GM23338 (cell line): ENCODE results near the gene STK11IP. TPM values are rescaled to one million over a fixed set of nuclear protein-coding genes. Genes with fewer than 3 reads are reported as not detected.

Experiments used
- ATAC-seq: fragments of 200-7000 bp; cut with Tn5 transposase; 3 replicates; pipeline ENCODE4 v1.9.1; 2020
- DNase-seq: peaks from one replicate; pipeline ENCODE4 v3.0.0-alpha.2; 2015; ENCODE audit warnings: low spot score
- H2AFZ ChIP-seq: fragments of 200-600 bp; sonication (generic); 2 replicates; pipeline ENCODE4 v1.8.0; 2016; ENCODE audit warnings: antibody characterized with exemption, mild to moderate bottlenecking, moderate library complexity
- H3F3A ChIP-seq: fragments of 200-600 bp; sonication (generic); replicated peaks from 2 replicates; pipeline ENCODE4 v1.8.0; 2017; ENCODE audit warnings: antibody characterized with exemption, mixed run types, low read depth
- H3K27ac ChIP-seq: fragments of 200-600 bp; sonication (generic); 2 replicates; pipeline ENCODE4 v1.6.1; 2016; ENCODE audit warnings: low read depth
- H3K27me3 ChIP-seq: fragments of 200-600 bp; sonication (generic); 2 replicates; pipeline ENCODE4 v1.8.0; 2016; ENCODE audit warnings: mild to moderate bottlenecking, mixed run types, moderate library complexity; ENCODE audit not compliant: insufficient read depth
- H3K36me3 ChIP-seq: fragments of 200-600 bp; sonication (generic); 2 replicates; pipeline ENCODE4 v1.8.0; 2016; ENCODE audit warnings: mild to moderate bottlenecking; ENCODE audit not compliant: insufficient read depth
- H3K4me1 ChIP-seq: fragments of 200-600 bp; sonication (generic); 2 replicates; pipeline ENCODE4 v1.8.0; 2016; ENCODE audit warnings: mild to moderate bottlenecking, moderate library complexity; ENCODE audit not compliant: insufficient read depth
- H3K4me2 ChIP-seq: fragments of 200-600 bp; sonication (generic); 2 replicates; pipeline ENCODE4 v1.7.1; 2017; ENCODE audit warnings: mixed run types
- H3K4me3 ChIP-seq: fragments of 200-600 bp; sonication (generic); 2 replicates; pipeline ENCODE4 v1.6.1; 2016; ENCODE audit warnings: mixed run types
- H3K79me2 ChIP-seq: fragments of 200-600 bp; sonication (generic); replicated peaks from 2 replicates; pipeline ENCODE4 v1.8.0; 2017; ENCODE audit warnings: mild to moderate bottlenecking; ENCODE audit not compliant: insufficient read depth
- H3K9me2 ChIP-seq: fragments of 200-600 bp; sonication (generic); 2 replicates; pipeline ENCODE4 v1.8.0; 2017; ENCODE audit not compliant: insufficient read depth
- H4K20me1 ChIP-seq: fragments of 200-600 bp; sonication (generic); replicated peaks from 2 replicates; pipeline ENCODE4 v1.8.0; 2017; ENCODE audit warnings: mild to moderate bottlenecking; ENCODE audit not compliant: insufficient read depth
- H3K27ac Mint-ChIP-seq: 2 replicates; pipeline ENCODE4 v1.8.0; 2020; ENCODE audit warnings: inconsistent platforms, mild to moderate bottlenecking, moderate library complexity, mixed read lengths
- H3K27me3 Mint-ChIP-seq: 3 replicates; pipeline ENCODE4 v1.8.0; 2022; ENCODE audit warnings: low read depth, mild to moderate bottlenecking, moderate library complexity, mixed read lengths, inconsistent platforms; ENCODE audit not compliant: insufficient read depth, poor library complexity
- H3K36me3 Mint-ChIP-seq: 3 replicates; pipeline ENCODE4 v1.8.0; 2021; ENCODE audit warnings: low read depth, mild to moderate bottlenecking, inconsistent platforms, moderate library complexity, mixed read lengths
- H3K4me1 Mint-ChIP-seq: 3 replicates; pipeline ENCODE4 v1.8.0; 2020; ENCODE audit warnings: mild to moderate bottlenecking, inconsistent platforms, mixed read lengths
- H3K4me3 Mint-ChIP-seq: 3 replicates; pipeline ENCODE4 v1.8.0; 2021; ENCODE audit warnings: moderate library complexity, mild to moderate bottlenecking, inconsistent platforms, mixed read lengths
- H3K9me3 Mint-ChIP-seq: 3 replicates; pipeline ENCODE4 v1.8.0; 2020; ENCODE audit warnings: moderate library complexity, mild to moderate bottlenecking, inconsistent platforms, mixed read lengths
- EZH2 ChIP-seq: fragments of 200-600 bp; sonication (generic); IDR thresholded peaks from one replicate; pipeline ENCODE4 v1.8.0; 2017; ENCODE audit warnings: antibody characterized with exemption, mild to moderate bottlenecking, low read depth; ENCODE audit not compliant: unreplicated experiment
- EZH2phosphoT487 ChIP-seq: fragments of 200-600 bp; sonication (generic); IDR thresholded peaks from one replicate; pipeline ENCODE4 v1.8.1; 2018; ENCODE audit warnings: antibody characterized with exemption; ENCODE audit not compliant: unreplicated experiment
- REST ChIP-seq: IDR thresholded peaks from one replicate; pipeline ENCODE4 v1.6.1; 2018; ENCODE audit warnings: antibody characterized with exemption; ENCODE audit not compliant: unreplicated experiment
- polyA plus RNA-seq: library from polyadenylated mRNA; unstranded; fragments of >200 nt; fragmentation: Nextera tagmentation; extraction: Ambion mirVana; gene quantifications from 2 replicates; pipeline ENCODE4 v1.2.1, GENCODE V29; 2016
- total RNA-seq: library from RNA; depleted of rRNA; stranded (reverse); fragments of >200 nt; shearing (Covaris generic); gene quantifications from 2 replicates; pipeline ENCODE4 v1.2.3, GENCODE V29; 2014

STK11IP gene
- total and polyA plus RNA-seq, 2 experiments from 2014 or later = 16.6 to 28.1 TPM

GRCh38 chr2:219612577-219613286, 15.1 kb downstream of the STK11IP start:
- H3K27ac Mint-ChIP-seq = no peak overlapping the region
- DNase-seq = no peak
- no peak for ATAC-seq
- Histone ChIP-seq H3K27me3 (no peaks in the 10 kb centered on the region), H3K79me2 (no peaks in the 10 kb centered on the region), H4K20me1 (no peaks in the 10 kb centered on the region), H3K4me1 (no peaks in the 10 kb centered on the region), H3F3A (0 out of 2 replicates have a peak, but pooled peaks cover 3% of the 10 kb centered on the region), H3K4me3 (no peak overlapping the region), H3K27ac (no peak overlapping the region), H3K9me2 (no peaks in the 10 kb centered on the region), H3K4me2 (no peak overlapping the region), H2AFZ (no peak overlapping the region), H3K36me3 (no peaks in the 10 kb centered on the region)
- H3K4me1 Mint-ChIP-seq = peaks cover 5% of the 10 kb centered on the region; the same call in 2 of the 3 replicates
- TF ChIP-seq EZH2phosphoT487 = no peak
- TF ChIP-seq REST = no peak
- H3K4me3 Mint-ChIP-seq = no peak overlapping the region
- H3K36me3 Mint-ChIP-seq = peaks cover 16% of the 10 kb centered on the region; the same call in 2 of the 3 replicates
- no peaks in the 10 kb centered on the region for H3K9me3 Mint-ChIP-seq
- peaks cover 6% of the 10 kb centered on the region for H3K27me3 Mint-ChIP-seq

- Histone ChIP-seq H3K4me1 (no peaks in the 10 kb centered on the region), H3K4me2 (no peak overlapping the region), H3K27ac (no peak overlapping the region), H3K4me3 (no peak overlapping the region), H2AFZ (no peak overlapping the region), H3K36me3 (no peaks in the 10 kb centered on the region), H3K79me2 (no peaks in the 10 kb centered on the region), H4K20me1 (no peaks in the 10 kb centered on the region), H3K9me2 (no peaks in the 10 kb centered on the region), H3F3A (0 out of 2 replicates have a peak, but pooled peaks cover 3% of the 10 kb centered on the region), H3K27me3 (no peaks in the 10 kb centered on the region)
- ATAC-seq (no peak), DNase-seq (no peak)
- Mint-ChIP-seq H3K27me3 (peaks cover 4% of the 10 kb centered on the region), H3K4me3 (no peak overlapping the region), H3K9me3 (no peaks in the 10 kb centered on the region), H3K36me3 (peaks cover 16% of the 10 kb centered on the region; the same call in 2 of the 3 replicates), H3K4me1 (peaks cover 3% of the 10 kb centered on the region; the same call in 1 of the 3 replicates), H3K27ac (no peak overlapping the region)
- no peak for TF ChIP-seq EZH2
Measured at GRCh38 chr2:219613461-219614070, 15.9 kb downstream of the STK11IP start.
